ENCODE measurements around the gene TDRD9. TPM values are rescaled to one million over a fixed set of nuclear protein-coding genes. Genes with fewer than 3 reads are reported as not detected.
"Not testable (repeated sequence)": the region's sequence is repeated elsewhere in the genome, so short reads cannot be mapped to it uniquely, and the experiment has no call there.

The TDRD9 gene
- polyA plus RNA-seq, 4 donors = 1.5 to 3.0 (median 2.8) TPM

DNA sequence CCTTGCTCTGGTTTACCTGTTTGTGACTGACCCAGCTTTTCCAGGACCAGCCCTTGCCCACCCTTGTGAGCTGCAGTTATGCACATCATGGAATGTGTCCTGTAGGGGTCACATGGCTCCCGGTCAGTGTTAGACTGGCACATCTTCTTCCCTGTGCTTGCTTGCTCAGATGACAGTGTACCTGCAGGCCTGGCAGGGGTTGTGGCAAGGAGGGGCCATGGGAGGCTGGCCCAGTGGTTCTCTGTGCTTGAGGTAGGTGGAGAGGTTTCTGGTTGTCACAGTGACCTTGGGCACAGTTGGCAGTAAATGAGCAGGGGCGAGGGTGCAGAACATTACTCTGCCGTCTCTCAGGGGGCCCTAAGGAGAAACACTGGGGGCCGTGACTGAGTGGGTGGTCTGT is 41.7 kb downstream of the TDRD9 start:
- DNase-seq (ENCODE audit: low read depth in 4 of 4, low spot score in 2 of 4) = no peak

DNA sequence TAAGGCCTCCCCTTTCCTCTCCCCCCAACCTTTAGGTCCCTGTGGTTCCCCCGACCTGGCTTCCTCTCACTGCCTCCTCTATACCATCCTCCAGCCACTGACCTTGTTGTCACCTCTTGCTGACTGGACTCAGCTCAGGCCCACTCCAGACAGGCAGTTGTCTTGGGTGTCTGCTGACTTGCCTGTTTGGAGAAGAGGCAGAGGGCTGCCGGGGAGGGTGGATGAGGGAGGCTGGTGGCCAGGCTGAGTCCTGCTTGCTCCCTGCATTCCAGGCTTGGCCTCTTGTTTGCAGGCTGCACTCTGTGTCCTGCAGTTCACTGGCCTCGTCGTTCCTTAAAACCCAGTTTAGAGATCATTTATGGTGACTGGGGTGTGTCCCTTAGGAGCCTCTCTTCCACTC is 45.1 kb downstream of the TDRD9 start:
- no peak for DNase-seq (ENCODE audit: low read depth in 4 of 4, low spot score in 2 of 4)

DNA sequence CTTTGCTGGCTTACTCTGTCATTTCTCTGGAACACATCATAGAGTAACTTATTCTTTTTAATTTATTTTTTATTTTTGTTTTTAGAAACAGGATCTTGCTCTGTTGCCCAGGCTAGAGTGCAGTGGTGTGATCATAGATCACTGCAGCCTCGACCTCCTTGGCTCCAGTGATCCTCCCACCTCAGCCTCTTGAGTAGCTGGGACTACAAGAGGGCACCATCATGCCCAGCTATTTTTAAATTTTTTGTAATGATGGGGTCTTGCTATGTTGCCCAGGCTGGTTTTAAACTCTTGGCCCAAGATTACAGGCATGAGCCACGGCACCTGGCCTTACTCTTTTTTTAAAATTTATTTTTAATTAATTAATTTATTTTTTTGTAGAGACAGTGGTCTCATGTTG is 46.3 kb downstream of the TDRD9 start:
- DNase-seq (ENCODE audit: low read depth in 4 of 4, low spot score in 2 of 4) = no peak

DNA sequence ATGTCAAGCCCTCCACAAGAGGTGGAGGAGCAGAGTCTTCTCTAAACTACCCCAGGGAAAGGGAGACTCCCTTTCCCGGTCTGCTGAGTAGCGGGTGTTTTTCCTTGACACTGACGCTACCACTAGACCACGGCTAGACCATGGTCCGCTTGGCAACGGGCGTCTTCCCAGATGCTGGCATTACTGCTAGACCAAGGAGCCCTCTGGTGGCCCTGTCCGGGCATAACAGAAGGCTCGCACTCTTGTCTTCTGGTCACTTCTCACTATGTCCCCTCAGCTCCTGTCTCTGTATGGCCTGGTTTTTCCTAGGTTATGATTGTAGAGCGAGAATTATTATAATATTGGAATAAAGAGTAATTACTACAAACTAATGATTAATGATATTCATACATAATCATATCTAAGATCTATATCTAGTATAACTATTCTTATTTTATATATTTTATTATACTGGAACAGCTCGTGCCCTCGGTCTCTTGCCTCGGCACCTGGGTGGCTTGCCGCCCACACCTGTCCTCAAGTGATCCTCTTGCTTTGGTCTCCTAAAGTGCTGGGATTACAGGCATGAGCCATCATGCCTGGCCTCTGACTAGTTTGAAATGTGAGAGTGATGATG is 52.5 kb downstream of the TDRD9 start:
- DNase-seq (ENCODE audit: low read depth in 4 of 4, low spot score in 2 of 4) = not testable (repeated sequence)

DNA sequence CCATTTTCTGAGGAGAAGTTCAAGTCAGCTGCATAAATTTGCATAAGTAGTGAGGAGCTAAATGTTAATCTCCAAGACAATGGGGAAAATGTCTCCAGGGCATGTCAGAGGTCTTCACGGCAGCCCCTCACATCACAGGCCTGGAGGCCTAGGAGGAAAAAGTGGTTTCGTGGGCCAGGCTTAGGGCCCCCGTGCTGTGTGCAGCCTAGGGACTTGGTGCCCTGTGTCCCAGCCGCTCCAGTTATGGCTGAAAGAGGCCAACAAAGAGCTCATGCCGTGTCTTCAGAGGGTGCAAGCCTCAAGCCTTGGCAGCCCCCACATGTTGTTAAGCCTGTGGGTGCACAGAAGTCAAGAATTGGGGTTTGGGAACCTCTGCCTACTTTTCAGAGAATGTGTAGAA is 55.9 kb downstream of the TDRD9 start:
- no peak for DNase-seq (ENCODE audit: low read depth in 4 of 4, low spot score in 2 of 4)

DNA sequence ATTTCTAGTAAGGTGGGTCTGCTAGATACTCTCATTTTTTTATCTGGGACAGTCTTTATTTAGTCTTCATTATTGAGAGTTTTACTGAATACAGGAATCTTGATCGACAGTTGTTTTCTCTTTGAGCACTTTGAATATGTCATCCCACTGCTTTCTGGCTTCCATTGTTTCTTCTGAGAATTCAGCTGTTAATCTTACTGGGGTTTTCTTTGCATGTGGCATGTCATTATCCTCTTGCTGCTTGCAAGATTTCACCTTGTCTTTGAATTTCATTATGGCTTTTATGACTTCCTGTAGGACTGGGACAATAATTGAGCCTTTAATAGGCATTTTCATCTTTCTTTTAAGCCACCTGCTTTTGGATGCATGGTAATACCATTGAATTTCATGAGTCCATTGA is 60.8 kb downstream of the TDRD9 start:
- no peak for DNase-seq (ENCODE audit: low read depth in 4 of 4, low spot score in 2 of 4)

DNA sequence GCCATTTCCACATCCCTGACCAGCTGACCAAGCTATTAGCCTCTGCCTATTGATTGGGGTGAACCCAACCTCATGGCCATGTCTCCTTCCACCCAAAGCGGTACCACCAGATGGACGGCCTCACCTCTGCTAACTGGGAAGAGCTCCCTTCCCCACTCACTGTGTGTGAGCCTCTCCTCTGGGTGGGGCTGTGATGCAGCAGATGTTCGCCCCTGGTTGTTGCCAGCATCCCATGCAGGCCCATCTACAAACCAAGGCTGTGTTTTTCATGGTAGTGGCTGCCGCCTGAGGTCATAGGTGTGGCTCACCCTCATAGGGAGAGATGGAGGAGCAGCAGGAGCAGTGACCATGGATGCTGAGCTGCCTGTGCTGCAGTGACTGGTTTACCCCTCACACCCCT is 61.7 kb downstream of the TDRD9 start:
- DNase-seq (ENCODE audit: low read depth in 4 of 4, low spot score in 2 of 4) = no peak

DNA sequence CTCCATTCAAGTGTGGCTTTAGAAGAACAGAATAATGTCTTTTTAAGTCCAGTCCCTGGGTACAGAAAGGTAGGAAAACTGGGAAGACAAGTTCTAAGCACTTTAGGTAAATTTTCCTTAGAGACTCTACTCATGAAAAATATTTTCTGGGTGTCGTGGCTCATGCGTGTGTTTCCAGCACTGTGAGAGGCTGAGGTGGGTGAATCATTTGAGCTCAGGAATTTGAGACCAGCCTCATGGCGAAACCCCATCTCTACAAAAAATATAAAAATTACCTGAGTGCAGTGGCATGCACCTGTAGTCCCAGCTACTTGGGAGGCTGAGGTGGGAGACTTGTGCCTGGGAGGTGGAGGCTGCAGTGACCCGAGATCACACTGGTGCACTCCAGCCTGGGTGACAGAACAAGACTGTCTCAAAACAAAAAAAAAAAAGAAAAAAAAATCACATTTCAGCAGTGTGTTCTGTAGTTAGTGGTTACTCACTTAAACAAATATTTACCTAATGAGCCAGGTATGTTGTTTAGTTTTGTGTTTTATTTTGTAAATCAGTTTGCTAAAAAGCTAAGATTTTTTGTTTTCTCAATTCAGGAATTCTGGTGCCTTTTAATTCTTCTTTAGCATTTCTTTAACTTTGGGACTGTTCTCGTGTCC is 66.4 kb downstream of the TDRD9 start:
- no peak for DNase-seq (ENCODE audit: low read depth in 4 of 4, low spot score in 2 of 4)

DNA sequence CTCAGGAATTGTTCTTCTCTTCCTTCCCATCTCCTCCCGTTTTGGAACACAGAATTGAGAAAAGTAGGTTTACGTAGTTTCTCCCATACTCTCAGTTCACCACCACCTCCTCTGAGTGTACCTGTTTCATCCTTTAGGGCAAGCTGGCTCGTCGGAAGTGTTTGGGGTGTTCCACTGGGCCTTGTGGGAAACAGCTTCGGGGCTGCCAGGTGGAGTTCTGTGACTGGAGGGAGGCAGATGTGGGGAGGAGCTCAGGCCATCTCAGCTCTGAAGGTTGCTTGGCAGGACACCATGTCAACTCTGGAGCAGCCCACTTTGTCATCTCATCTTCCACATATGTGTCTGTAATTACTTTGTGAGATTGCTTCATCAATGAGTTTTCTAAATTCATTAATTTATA is 67.6 kb downstream of the TDRD9 start:
- DNase-seq (ENCODE audit: low read depth in 4 of 4, low spot score in 2 of 4) = no peak

DNA sequence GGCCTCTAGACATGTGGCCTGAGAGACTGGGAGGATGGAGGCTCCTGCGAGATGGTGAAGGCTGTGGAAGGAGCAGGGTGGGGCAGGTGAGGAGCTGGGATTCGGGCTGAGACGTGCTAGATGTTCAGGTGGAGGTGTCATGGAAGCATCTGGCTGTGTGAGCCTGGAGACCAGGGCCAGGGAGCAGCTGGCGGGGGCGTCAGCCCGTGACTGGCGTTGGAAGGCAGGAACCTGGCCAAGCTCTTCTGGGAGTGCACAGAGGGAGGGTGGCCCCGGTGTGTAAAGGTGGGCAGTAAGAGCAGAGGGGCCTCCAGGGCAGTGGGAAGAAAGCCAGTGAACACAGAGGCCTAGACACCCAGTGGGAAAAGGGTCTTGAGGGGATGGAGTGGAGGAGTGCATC is 69.1 kb downstream of the TDRD9 start:
- no peak for DNase-seq (ENCODE audit: low read depth in 4 of 4, low spot score in 2 of 4)

DNA sequence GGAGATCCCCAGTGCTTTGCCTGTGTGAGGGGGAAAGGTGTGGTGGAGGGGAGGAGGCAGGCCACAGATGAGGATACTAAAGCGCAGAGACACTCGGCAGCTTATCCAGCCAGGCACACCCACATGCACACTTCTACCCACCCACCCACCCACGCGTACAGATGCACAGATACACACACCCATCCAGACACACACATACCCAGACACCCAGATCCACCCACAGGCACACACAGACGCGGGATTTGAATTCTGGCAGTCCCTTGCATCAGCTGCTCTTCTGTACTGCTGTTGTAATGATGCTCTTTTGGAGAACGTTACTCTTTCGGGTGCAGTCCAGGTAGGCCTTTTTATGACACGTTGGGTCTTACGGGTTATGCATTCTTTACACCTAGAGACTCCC is 69.8 kb downstream of the TDRD9 start:
- DNase-seq (ENCODE audit: low read depth in 4 of 4, low spot score in 2 of 4) = no peak

DNA sequence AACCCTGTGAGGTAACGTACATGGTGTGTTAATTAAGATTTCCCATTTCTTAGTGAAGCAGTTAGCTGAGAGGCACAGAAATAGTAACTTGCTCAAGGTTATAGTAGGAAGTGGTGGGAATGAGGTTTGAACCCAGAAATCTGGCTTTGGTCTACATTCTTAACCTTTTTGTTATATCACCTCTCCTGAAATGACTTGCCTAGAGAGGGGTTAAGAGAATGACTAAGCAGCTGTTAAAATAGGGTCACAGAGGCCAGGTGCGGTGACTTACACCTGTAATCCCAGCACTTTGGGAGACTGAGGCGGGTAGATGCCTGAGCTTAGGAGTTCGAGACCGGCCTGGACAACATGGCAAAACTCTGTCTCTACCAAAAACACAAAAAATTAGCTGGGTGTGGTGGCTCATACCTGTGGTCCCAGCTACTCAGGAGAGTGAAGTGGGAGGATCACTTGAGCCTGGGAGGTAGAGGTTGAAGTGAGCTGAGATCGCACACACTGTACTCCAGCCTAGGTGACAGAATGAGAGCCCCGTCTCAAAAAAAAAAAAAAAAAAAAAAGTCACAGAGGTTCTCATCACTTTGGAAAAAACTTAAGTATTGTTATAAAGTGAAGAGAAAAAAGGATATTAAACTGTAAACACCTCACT is 71.7 kb downstream of the TDRD9 start:
- no peak for DNase-seq (ENCODE audit: low read depth in 4 of 4, low spot score in 2 of 4)

DNA sequence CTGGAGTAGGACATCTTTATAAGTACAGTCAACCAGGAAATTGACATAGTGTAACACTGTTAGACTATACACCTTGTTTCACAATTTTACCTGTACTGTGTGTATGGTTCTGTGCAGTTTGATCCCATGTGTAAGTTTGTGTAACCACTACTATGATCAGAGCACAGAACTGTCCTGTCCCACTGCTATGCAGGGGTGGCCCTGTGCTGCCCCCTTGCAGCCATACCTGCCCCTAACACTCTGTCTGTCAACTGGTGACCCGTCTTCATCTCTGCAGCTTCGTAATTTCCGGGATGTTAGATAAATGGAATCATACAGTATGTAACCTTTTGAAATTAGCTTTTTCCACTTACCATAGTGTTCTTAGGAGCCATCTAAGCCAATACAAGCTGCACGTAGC is 72.7 kb downstream of the TDRD9 start:
- DNase-seq (ENCODE audit: low read depth in 4 of 4, low spot score in 2 of 4) = no peak

DNA sequence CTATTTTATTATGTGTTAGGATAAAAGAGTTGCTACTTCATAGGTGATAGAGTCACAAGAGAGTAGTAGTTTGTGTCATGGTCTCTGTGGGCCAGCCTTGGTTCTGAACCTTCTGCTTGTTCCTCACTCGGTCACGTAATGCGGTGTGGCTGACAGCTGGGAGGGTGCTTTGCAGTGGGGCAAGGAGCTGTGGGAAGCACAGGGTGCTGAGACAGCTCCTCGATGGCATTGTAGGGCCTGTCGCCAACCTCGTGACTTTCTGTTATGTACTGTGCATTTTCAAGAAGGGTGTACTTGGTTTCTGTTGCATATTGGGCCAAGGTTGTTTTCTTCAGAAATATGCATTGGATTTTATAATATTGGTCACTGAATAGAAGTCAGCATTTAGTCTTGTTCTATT is 75.4 kb downstream of the TDRD9 start:
- DNase-seq (ENCODE audit: low read depth in 4 of 4, low spot score in 2 of 4) = no peak

DNA sequence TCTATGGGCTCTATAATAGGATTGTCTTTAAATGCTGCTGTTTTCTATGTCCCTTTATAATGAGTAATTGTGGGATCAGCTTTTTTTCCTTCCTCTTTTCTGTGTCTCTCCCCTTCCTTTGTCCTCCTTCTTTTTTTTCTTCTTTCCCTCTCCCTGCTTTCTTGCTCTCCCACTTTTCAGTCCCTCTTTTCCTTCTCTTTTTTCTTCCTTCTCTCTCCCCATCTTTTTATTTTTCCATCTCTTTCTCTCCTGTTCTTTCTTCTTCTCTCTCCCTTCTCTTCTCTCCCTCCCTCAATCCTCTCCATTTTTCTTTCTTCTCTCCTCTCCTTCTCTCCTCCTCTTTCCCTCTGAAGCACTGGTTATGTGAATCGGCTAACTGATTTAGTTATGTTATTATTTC is 76.6 kb downstream of the TDRD9 start:
- DNase-seq (ENCODE audit: low read depth in 4 of 4, low spot score in 2 of 4) = no peak

DNA sequence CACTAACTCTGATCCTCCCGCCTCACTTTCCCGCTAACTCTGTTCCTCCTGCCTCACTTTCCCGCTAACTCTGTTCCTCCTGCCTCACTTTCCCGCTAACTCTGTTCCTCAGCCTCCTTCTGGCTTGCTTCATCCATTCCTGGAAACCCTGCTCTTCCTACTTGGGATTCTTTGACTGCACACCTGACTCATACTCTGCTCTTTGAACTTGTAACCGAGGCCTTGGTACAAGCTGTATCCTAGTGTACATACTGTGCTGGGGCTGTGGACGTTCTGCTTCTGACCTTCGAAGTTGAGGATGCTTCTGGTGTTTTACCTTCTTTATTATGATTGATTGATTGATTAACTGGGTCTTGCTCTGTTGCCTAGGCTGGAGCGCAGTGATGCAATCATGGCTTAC is 77.2 kb downstream of the TDRD9 start:
- no peak for DNase-seq (ENCODE audit: low read depth in 4 of 4, low spot score in 2 of 4)

DNA sequence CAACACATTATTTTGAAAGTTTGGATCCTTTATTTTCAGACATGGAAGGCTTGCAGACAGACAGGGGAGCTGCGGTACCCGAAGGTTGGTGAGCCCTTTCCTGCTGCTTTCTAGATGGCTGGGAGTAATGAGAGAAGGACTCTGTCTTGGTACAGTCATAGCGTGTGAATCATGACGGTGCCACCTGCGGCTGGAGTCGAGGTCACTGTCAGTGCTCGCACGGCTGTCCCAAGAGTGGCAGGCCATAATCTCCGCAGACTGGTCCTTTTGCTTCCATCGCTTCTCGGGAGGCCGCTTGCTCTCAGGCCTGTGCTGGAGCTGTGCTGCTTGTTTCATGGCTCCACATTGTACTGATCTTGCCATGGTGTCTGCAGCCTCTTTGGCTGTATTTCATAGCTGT is 78.9 kb downstream of the TDRD9 start:
- DNase-seq (ENCODE audit: low read depth in 4 of 4, low spot score in 2 of 4) = no peak

DNA sequence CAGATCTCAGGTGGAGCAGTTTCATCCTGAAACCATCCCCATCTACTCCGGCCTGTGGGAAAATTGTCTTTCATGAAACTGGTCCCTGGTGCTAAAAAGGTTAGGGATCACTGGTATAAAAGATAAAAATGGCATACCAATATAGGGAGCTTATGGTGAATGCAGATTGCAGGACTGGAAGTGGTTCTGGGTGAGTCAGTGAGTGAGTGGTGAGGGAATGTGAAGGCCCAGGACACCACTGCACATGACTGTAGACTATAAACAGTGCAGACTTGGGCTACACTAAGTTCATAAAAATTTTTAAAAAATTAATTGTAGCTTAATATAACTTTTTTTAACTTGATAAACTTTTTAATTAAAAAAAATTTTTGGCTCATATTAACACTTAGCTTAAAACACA is 81.0 kb downstream of the TDRD9 start:
- no peak for DNase-seq (ENCODE audit: low read depth in 4 of 4, low spot score in 2 of 4)

DNA sequence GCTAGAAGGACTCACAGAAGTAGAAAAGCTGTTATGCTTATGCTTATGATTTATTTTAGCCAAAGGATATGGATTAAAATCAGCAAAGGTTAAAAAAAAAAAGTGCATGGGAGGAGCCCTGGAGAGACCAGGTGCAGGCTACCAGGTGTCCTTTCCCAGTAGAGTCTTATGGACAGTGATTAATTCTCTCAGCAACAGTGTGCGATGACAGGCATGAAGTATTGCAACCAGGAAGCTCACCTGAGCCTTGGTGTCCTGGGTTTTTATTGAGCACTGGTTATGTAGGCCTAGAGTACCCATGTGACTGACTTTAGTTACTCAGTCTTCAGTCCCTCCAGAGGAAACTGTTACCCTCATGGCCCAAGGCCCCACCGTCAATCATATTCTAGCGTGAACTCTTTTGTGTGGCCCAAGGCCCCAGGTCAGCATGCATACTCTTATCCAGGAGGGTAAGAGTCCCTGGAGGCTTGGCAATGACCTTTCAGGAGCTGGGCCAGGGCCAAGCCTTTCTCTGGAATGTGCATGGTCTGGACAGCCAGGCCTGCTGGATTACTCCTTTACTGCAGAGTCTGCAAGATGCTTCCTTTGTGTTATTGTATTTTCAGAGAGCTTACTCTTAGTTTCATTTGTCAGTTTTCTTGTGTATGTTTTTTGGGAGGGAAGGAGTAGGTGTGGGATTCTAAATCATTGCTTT is 83.7 kb downstream of the TDRD9 start:
- DNase-seq (ENCODE audit: low read depth in 4 of 4, low spot score in 2 of 4) = no peak

DNA sequence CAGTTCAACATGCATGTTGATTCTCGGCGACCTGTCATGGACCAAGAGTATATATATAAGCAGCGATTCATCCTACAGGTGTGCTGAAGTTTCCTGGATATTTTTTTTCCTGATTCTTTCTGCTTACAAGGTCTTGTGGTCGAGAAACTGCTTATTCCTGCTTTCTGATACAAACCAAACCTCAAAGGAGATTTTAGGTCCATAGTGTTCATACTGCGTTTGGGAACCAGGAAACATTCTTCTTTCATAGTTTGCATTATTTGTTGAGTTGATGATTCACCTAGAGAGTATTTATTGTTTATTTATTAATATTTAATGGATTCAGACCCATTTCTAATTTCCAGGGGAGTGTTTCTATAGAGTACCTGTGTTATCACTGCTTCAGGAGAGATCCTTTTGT is 86.5 kb downstream of the TDRD9 start:
- no peak for DNase-seq (ENCODE audit: low read depth in 4 of 4, low spot score in 2 of 4)

DNA sequence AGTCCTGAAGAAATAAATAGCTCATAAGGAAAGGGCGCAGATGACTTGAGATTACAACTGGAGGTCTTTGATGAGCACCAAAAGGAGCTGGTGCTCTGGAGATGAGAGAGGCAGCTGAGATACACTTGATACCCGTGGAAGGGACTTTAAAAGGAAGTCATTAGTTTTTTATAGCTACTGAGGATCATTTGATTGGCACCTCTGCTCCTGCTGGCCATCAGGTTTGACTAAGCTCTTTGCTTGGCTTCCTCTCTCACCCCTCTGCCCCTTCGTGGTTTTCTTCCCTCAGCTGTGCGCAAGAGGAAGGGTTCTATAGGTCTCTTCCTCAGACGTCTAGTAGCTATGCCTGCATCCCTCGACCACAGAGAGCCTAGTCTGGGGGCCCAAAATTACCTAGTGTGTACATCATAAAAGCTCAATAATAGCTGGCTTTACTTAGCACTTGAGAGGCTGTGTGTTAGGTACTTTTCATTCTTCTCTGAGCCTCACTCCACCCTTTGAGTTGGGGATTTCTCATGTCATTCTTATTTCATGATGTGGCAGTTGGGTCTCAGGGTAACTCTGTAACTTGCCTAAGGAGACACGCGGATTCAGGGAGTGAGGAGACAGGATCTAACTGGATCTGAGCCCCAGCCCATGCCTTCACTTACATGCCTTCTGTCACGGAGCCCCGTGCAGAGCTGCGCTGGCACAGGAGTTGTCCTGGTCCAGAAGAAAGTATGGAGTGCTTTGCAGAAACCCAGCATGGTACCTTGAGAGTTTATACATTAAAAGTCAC is 88.8 kb downstream of the TDRD9 start:
- DNase-seq (ENCODE audit: low read depth in 4 of 4, low spot score in 2 of 4) = no peak

Measured in left renal cortex interstitium (tissue), 4 donors.